HCEC 1CT (cell line): ENCODE measurements around the gene KCNMB2.

Source experiments
- DNase-seq: peaks from one replicate; pipeline ENCODE4 v3.0.0-alpha.2; 2017

KCNMB2 gene

DNA sequence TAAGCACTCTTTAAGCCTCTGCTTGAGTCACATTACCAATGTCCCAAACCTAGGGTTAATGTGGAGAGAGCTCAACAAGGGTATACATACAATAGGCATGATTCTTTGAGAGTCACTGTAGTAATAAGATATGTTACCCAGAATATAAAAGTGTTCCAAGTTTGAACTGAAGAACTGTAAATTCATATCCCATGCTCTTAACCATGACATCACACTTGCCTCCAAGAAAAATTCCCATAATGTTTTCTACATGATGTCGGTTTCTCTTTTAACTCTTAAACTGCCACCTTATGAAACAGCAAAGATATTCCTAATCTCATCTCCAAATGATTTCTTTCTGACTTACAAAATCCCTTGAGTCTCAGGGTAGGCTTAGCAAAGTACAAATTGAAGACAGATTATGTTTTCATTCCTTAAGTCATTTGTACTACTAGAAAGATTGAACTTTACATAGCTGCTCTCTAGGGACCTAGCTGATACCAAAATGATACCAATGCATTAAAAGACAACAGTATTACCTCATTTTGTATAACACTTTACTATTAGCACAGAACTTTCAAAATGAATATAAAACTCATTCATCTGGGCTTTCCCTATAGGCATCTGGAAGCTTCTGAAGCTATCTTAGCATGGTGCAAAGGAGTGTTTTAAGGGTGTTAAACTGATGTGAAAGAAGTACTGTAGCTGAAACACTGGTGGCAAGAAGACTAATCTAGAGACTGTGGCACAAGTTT is 127.1 kb downstream of the KCNMB2 start:
- no peak for DNase-seq

DNA sequence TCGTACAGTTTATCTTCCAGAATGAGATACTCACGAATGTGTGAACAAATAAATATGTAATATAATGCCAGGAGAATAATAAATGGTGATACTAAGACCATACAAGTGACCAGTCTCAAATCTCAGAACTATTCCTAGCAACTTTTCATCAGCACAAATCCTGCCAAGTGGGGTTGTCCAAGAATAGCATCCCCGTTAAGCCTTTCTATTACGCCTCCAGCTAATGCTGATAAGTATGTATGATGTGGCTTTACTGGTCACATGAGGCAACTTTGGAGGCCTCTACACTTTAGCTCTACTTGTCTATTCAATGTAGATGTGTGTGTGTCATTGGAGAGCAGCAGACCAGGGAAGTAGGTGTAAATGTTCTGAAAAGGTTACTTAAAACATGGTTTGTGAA is 129.5 kb downstream of the KCNMB2 start:
- no peak for DNase-seq

DNA sequence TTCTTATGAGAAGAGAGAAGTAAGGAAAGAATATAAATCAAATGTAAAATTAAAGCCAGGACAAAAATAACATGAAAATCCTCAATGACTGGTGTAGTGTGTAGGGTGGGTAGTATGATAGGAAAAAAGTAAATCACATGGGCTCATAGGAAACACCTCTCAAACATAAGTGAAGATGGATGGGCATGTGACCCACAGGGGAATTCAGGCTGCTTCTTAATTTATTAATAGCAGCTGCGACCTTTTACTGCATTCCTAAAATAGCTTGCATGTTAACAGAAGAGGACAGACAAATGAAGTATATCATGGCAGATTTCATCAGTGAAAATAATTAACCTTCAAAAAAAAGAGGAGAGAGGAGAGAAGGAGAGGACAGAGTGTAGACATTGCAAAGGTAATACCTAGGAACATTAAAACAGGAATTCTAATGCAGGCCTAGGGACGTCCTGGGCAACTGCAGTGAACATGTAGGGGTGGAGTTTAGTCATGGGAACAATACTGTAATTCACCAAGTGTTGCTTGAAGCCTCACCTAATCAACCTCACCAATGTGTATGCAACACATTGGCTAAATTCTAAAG is 132.9 kb downstream of the KCNMB2 start:
- DNase-seq: peak; percentile 24

DNA sequence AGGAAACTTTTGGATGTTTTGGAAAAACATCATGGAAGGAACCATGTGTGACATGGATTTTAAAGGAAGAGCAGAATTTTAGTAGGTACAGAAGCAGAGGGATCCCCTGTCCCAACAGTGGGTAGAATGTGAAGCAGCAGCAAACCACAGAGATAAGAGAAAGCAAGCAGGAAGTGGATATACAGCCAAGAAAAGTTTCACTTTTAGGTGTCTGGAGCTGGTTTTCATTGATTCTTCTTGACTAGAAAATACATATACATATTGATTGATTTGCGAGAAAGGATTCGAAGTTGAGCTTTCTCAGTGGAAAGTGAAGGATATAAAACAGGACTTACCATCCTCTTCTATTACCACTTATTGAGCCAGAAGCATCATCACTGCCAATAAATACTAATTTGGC is 133.5 kb downstream of the KCNMB2 start:
- DNase-seq: no peak

DNA sequence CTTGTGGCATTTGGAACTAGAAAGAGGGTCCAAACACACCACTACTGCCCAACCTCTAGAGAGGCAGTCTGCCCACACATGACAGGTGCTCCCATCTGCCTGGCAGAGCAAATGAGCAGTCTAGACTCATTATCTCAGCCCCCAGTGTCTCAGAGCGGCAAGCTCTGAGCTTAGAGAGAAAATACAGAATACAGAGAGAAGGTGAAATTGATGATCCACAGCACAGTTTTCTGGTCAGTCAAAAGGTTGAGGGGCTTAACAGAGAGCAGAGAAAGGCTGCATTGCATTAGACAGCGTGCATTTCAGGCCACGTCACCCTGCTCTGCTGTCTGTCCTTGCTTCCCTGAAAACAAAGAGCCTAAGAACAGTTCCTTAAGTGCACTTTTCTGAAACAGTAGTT is 135.1 kb downstream of the KCNMB2 start:
- DNase-seq: no peak

DNA sequence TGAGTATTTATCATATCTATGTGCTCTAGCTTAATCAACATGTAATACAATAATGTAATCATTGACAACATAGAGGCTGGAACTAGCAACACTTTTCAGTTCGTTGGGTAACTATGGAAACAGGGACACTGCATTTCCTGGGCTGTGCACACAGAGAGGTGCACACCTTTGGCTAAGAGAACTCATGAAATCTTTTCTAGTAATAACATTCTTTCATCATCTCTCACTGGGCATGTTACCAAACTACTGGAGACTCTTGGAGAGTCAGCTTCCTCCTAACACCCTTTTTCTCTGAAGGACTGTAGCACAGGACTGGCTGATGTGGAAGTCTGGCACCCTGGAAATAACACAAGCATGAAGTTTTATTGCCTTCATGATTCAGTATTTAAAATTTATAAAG is 135.6 kb downstream of the KCNMB2 start:
- DNase-seq: peak; percentile 60

DNA sequence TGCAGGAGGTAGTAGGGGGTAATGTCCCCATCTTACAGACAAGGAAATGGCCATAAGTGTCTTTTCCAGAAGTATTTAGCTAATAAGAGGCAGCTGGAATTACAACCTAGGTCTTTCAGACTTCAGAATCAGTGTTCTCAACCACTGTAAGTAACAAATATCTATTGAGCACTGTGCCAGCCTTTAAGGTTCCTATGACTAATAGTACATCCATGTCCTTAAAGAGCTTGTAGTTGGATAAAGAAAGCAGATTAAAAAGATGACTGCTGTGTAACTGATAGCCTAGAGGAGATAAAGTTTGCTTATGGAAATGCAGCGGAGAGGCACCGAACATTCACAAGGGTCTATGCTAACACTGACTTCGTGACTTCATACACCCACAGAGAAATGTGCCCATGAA is 136.0 kb downstream of the KCNMB2 start:
- DNase-seq: peak; percentile 21

DNA sequence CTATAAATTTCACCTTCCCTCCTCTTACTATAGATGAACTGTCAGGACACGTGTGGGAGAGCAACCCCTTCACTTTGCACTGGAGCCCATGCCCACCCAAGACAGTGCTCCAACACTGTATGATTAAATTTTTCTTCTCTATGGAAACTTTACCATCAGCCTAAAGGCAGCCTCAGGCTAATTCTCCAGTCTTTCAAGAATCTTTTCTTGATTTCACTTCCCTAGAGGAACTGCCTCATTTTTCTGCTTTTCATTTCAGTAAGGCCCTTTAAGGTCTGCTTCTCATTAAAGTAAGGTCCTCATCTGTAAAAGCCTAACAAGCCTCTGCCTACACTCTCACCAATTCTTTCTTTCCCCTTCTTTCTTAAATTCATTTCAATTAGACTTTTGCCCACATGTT is 137.3 kb downstream of the KCNMB2 start:
- DNase-seq: no peak

DNA sequence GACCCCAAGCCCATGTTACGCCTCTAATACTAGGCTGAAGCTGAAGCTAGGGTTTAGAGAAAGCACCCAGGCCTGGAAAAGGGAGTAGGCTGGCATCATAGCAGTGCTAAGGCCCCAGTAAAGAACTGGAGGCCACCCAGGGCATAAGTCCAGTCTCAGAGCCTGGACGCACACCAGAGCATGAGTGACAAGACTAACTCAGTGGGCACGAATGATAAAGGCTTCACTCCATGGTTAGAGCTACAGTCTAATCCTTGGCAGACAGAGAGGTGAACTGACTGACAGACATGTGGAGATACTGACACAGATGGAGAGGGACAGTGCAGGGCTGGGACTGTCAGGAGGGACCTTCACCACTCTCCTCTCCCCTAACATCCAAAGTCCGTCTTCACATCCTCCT is 139.8 kb downstream of the KCNMB2 start:
- DNase-seq: no peak

DNA sequence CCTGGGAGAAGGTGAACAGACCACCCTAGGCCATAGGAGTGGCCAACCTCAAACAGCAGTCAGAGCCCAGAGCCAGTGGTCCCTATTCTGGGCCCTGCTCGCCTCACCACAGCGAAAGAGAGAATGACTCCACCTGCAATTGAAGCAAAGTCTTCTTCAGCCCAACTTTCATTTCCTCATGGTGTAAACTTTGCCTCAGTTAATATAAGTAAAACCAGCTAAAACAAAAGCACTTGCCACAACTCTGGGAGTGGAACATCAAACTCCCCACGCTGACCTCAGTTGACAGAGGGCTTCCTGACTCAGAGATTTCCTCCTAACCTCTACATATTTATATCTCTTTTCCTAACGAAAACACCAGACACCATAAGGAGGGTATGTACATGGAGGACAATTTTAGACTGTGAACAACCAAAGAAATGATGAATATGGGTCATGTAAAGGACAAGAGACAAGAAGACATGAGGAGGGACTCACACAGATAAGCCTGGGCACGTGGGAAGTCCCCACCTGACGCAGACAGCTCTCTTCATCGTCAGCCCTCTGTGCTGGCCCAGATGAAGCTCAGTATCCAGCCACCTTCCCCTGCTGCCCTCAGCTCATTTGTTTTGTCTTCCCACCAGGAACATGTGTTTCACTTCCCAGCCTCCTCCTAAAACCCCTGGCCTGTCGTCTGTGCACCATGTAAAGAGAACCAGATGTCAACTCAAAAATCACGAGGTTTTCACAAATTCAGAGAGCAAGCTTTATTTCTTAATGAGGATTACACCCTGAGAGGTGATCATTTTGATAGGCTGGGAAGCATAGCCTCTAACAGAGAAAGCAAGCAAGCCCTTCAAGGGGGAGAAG is 140.9 kb downstream of the KCNMB2 start:
- no peak for DNase-seq

DNA sequence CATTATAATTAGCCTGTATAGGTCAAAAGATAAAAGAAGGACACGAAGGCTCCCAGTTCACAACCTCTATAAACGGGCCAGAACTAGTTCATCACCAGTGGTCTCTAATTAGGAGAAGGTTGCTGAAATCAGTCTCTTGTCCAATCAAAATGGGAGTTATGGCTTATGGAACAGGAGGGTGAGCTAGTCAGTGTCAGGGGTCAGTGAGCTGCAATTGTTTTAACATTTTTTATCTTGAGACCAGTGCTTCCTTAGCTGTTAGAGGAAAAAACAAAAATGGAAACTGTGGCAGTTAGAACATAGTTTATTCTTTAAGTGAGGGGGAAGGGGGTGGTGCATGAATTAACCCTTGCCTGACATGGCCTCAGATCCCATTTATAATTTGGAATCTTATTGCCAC is 141.7 kb downstream of the KCNMB2 start:
- no peak for DNase-seq

DNA sequence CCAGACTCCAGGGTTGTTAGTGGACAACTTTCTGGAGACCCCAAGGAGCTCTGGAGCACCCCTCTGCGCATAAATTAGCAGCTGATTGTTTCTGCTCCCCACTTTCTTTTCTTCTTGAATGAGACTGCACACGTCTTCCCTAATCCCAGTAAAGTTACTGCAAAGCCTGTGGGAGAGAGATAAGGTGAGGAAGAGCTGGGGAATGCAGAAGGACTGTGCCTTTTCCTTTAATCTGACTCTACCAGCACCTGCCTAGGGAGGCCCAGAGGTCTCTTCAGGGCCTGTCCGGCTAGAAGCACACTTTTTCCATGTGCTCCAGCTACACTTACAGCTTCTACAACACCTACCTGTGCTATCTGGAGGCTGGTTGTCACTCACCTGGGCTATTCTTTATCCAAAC is 143.8 kb downstream of the KCNMB2 start:
- no peak for DNase-seq

DNA sequence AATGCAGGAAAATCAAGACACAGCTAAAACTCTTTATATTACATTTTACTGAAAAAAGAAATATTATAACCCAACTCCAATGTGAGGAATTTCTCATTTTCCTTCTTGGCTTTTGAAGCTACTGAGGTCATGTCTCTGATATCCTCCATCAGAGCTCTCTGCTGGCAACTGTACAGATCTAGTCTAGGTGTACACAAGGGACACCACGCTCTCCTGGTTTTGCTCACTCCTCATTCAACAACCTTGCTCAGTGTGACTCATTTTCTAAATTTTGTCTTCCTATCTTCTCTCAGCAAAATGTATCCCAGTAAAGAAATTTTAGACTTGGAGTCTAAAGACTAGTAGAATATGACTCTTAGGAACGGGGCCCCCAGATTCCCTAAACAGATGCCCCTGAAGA is 144.3 kb downstream of the KCNMB2 start:
- DNase-seq: no peak

DNA sequence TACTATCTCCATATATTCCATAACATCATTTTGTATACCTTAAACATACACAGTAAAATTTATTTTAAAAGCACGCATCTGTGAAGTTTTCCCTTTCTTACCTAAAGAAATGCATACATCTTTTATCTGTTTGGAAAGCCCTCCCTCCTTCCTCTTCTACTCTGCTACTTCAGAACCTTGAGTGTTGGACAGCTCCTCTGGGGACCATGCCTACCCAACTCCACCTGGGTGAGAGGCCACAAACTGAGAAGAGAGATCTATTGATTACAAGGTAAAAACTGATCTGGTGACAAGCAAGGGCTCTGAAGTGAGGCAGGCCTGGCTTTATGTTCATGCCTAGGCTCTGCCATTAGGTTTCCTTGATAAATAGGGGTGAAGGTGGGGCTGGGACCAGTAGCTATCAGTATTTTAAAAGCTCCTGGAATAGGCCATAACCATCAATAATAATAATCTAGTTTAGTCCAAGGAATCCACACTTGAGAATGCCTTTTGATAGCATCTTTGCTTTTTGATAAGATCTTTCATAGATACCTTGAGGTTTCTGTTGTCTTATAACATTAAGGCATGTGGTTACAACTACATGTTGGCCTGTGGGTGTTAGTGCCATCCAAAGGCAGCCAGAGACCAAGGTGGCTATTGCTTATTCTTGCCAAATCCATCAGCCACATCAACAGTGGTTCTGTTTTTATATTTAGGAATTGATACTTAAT is 148.8 kb downstream of the KCNMB2 start:
- no peak for DNase-seq

DNA sequence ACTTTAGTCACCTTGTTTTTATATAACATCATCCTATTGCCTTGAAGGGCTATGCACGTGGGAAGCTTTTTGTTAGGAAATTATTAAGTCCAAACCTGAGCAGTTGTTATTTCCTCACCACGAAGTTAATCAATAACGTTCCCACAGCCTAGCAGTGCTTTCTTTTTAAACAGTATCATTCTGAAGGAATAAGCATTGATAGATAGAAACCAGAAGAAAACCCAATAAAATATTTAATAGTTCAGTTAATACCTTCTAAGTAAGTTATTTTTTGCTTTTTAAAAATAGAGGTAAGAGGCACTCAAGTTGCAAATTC is 149.3 kb downstream of the KCNMB2 start:
- no peak for DNase-seq

DNA sequence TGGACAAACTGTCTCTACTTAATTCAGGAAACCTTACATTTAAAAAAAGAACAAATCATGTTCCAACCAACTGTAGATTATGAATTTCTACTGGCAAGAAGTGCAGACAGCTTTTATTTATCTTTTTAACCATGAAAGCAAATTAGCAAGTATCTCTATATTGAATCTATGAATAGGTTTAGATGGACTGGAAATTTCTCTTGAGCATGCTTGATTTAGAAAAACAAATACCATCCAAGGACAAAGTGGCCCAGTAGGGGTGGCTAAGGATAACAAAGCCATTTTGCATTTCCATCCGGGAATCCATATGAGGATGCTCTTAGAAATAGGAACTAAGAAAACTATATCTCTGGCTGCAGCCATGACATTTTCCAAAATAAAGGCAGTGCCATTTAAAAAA is 150.6 kb downstream of the KCNMB2 start:
- no peak for DNase-seq

DNA sequence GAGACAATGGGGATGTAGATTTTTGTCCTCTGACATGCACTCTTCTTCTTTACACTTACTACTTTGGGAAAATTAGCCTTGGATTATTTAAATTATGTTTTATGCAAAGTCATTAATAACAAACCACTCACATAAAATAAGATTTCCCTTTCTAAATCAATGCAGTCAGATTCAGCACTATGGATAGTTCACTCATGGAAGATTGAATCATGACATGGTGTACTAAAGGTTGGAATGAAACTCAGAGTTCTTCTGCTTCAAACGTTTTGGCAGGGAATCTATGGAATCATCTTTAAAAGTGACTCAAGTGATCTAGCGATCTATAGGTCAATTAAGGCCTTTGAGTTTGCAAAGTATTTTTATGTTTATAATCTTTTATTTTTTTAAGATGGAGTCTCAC is 154.3 kb downstream of the KCNMB2 start:
- no peak for DNase-seq

DNA sequence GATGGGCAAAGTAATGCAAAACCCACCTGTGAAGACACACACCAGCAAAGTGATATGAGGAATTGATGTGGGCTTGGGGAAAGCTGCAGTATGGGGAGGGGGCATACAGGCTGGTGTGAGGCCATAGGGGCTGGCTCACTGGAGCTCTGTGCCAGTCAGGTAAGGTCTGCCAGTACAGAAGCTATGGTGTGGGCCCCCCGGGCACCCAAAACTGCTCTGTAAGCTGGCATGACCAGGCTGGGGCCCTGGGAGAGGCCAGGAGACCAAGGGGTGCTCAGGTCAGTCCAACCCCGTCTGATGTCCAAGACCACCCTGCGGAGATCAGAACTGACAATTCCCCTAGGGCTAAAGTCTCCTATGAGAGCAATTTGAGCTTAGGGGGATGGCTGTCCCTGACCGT is 163.1 kb downstream of the KCNMB2 start:
- DNase-seq: no peak

DNA sequence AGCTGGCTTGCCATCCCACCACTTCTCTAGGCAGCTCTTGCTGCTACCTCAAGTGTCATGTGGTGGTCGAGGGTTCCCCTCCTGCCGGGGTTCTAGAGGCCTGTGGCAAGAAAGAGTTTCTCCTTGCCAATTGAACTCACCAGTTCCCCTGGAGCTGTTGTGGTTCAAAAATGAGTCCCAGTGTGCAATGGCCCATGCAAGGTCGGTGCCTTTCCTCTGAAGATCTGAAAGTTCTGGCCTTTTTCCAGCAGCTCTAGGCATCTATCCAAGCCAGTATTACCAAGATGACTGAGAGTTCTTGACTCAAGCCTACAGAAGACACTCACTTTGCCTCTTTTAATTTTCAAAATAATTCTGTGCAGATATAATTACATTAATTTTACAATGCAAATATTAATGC is 163.6 kb downstream of the KCNMB2 start:
- peak; percentile 33 for DNase-seq

DNA sequence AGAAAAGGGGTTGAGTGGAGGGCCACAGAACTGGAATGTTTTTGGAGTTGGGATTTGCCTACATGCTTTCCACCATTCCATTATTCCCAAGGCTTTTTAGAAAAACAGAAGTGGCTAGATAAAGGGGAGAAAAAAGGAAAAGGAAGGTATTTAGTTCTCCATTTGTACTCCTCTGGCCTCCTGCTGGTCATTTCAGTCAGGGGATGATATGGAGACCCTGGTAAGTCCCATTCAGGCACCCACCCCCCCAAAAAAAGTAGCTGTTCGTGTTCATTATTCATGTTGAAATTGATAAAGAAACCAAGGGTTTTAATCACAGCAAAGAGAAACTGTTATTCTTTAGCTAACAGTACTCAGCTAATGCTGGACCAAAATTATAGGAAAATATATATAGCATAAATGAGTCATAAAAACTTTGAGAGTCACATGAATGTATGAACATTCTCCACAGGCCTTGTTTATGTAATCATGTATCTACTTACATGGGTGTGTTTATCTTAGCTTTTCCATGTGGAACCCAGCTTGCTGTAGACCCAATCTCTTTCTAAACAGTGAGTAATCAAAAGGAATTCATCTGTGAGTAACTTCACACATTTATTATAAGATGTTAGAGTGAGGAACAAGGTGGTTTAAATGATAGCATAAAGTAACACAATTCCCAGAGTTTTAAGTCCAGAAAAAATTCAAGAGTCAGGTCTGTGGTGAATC is 167.2 kb downstream of the KCNMB2 start:
- DNase-seq: peak; percentile 98

DNA sequence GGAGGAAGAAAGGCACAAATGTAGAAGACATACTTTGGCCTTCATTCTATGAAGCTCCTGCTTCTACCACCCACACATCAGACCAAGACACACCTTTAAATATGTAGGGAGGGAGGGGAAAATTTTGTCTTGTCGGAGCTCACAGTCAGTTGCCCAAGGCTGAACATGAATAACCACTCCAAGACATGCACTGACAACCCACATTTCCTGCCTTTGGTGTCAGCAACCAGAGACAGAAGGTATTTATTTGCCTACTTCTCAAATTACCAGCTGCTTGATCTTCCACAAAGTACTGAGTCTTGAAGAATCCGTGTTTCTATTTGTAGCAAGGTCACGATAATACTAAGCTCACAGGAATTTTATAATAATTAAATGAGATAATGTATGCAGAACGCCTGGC is 169.7 kb downstream of the KCNMB2 start:
- DNase-seq: peak; percentile 79

DNA sequence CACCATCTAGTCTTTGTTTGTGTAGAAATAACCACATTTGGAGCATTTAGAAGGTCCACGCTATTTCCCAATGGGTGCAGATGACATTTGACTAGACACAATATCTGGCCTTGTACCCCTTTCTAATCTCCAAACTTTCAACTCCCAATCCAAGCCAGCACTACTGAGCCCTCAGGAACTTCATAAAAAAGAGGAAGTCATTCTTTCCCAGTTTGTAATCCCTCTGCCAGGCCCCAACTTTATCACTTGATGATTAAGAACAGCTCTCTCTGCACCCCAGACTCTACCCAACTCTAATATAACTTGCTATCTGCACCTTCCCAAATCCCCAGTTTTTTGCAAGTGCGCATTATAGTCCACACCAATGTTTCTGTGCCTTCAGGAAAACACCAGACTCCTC is 170.2 kb downstream of the KCNMB2 start:
- peak; percentile 56 for DNase-seq
